K562 (cell line): ENCODE results near the gene TTLL12. TPM values are rescaled to one million over a fixed set of nuclear protein-coding genes. Genes with fewer than 3 reads are reported as not detected.
A peak's percentile ranks its signal among the peaks of the same experiment; 100 is the strongest.

Experiments used
- ATAC-seq: fragments of 200-7000 bp; cut with Tn5 transposase; 3 replicates; pipeline ENCODE4 v1.9.1; 2020; ENCODE audit warnings: moderate library complexity
- BruUV-seq: library from RNA; stranded (reverse); fragments of 400-500 nt; replicated peaks from 2 replicates; lab custom pipeline; 2021; lab: Mats Ljungman, UMichigan
- CTCF ChIA-PET: fragments of 300-600 bp; formaldehyde crosslinking; extraction: SDS; loops from one replicate; lab custom pipeline; 2021; ENCODE audit warnings: low intra/inter-chr PET ratio; lab: Yijun Ruan, JAX
- POLR2A ChIA-PET: fragments of 300-600, 350-650 bp; sonication (Branson Sonifier 250); formaldehyde crosslinking; extraction: SDS; loops from one replicate; lab custom pipeline; 2021; ENCODE audit warnings: antibody characterized with exemption, inconsistent platforms; lab: Yijun Ruan, JAX
- DNase-seq, 4 experiments: peaks; one replicate each; pipeline versions ENCODE4 v3.0.0 to v3.0.0-alpha.2; 2011 to 2018; ENCODE audit warnings: low spot score in 3 of 4, mixed read lengths in 3 of 4; ENCODE audit errors: extremely low read depth in 1 of 4
- FAIRE-seq: peaks from 2 replicates; lab custom pipeline; 2011; peaks lifted over from hg19 to GRCh38; lab: Jason Lieb, UNC
- H2AFZ ChIP-seq: 2 replicates; pipeline ENCODE4 v1.6.0; 2011; ENCODE audit warnings: low read depth, low read length, control low read depth, inconsistent platforms
- H3K27ac ChIP-seq: fragments of 200-600 bp; 3 replicates; pipeline ENCODE4 v1.8.0; 2011; ENCODE audit warnings: low read depth, mild to moderate bottlenecking, control low read depth, inconsistent platforms, low read length, moderate library complexity, mixed read lengths; ENCODE audit errors: extremely low read depth
- H3K27me3 ChIP-seq, 2 experiments: fragments of 300-600 bp in 1 of 2; 2 replicates in 1 of 2; 3 replicates in 1 of 2; pipeline versions ENCODE4 v1.6.0 to v1.8.0; 2011; ENCODE audit warnings: inconsistent platforms in 2 of 2, low read length in 2 of 2, mild to moderate bottlenecking in 1 of 2, mixed read lengths in 1 of 2, moderate library complexity in 1 of 2; ENCODE audit not compliant: control insufficient read depth in 2 of 2, insufficient read depth in 2 of 2
- H3K36me3 ChIP-seq: fragments of 300-600 bp; 3 replicates; pipeline ENCODE4 v1.8.0; 2011; ENCODE audit warnings: mild to moderate bottlenecking, low read length, inconsistent platforms; ENCODE audit not compliant: control insufficient read depth, insufficient read depth
- H3K4me1 ChIP-seq, 2 experiments: fragments of 200-600 bp in 1 of 2; replicated peaks in 1 of 2; 2 replicates in 1 of 2; 3 replicates in 1 of 2; pipeline versions ENCODE4 v1.5.1 to v1.8.0; 2011; ENCODE audit warnings: inconsistent platforms in 2 of 2, low read length in 2 of 2, mild to moderate bottlenecking in 1 of 2, mixed read lengths in 1 of 2, moderate library complexity in 1 of 2; ENCODE audit not compliant: control insufficient read depth in 2 of 2, insufficient read depth in 2 of 2
- H3K4me2 ChIP-seq: 2 replicates; pipeline ENCODE4 v1.6.1; 2011; ENCODE audit warnings: low read length, control low read depth, inconsistent platforms, mixed read lengths; ENCODE audit not compliant: insufficient read depth
- H3K4me3 ChIP-seq: fragments of 200-600 bp; sonication (generic), shearing (Covaris generic); 2 replicates; pipeline ENCODE4 v1.5.1; 2016; ENCODE audit warnings: control low read depth, inconsistent platforms
- H3K79me2 ChIP-seq: fragments of 200-600 bp; 3 replicates; pipeline ENCODE4 v1.8.0; 2011; ENCODE audit warnings: low read length, inconsistent platforms; ENCODE audit not compliant: control insufficient read depth, insufficient read depth
- H3K9ac ChIP-seq, 2 experiments: 2 replicates each; pipeline versions ENCODE4 v1.6.0 to v1.6.1; 2011; ENCODE audit warnings: low read depth in 2 of 2, low read length in 2 of 2, control low read depth in 1 of 2, inconsistent platforms in 1 of 2, mild to moderate bottlenecking in 1 of 2, mixed read lengths in 1 of 2; ENCODE audit not compliant: insufficient read depth in 1 of 2
- H3K9me1 ChIP-seq: one replicate; pipeline ENCODE4 v1.6.0; 2011; ENCODE audit warnings: inconsistent platforms, mild to moderate bottlenecking, low read length, moderate library complexity; ENCODE audit not compliant: control insufficient read depth, insufficient read depth
- H3K9me3 ChIP-seq: replicated peaks from 2 replicates; pipeline ENCODE4 v1.5.1; 2011; ENCODE audit warnings: low read depth, low read length, inconsistent platforms; ENCODE audit not compliant: control insufficient read depth, insufficient read depth
- H4K20me1 ChIP-seq: replicated peaks from 2 replicates; pipeline ENCODE4 v1.6.1; 2011; ENCODE audit warnings: low read length, inconsistent platforms, mixed read lengths; ENCODE audit not compliant: control insufficient read depth, insufficient read depth
- GTF2A2 ChIP-seq: IDR thresholded peaks from 2 replicates; pipeline ENCODE4 v1.6.1; 2016; ENCODE audit warnings: mild to moderate bottlenecking, missing genetic modification characterization, missing compliant biosample characterization
- LARP7 ChIP-seq: fragments of 450-650 bp; IDR thresholded peaks from 2 replicates; pipeline ENCODE4 v1.6.1; 2016
- PCBP2 ChIP-seq: fragments of 200-400 bp; formaldehyde crosslinking; IDR thresholded peaks from 2 replicates; pipeline ENCODE4 v1.6.1; 2018; ENCODE audit warnings: low read length, low read depth, mild to moderate bottlenecking, moderate library complexity; ENCODE audit not compliant: poor library complexity, severe bottlenecking
- PTBP1 ChIP-seq: fragments of 200-400 bp; formaldehyde crosslinking; IDR thresholded peaks from 2 replicates; pipeline ENCODE4 v1.6.1; 2017; ENCODE audit warnings: low read depth, low read length
- SAP30 ChIP-seq: fragments of 200-600 bp; sonication (generic); IDR thresholded peaks from 2 replicates; pipeline ENCODE4 v1.6.1; 2012; ENCODE audit warnings: borderline replicate concordance, low read depth, mild to moderate bottlenecking, moderate library complexity, low read length, control low read depth, inconsistent platforms; ENCODE audit not compliant: insufficient read depth, poor library complexity, severe bottlenecking
- SUPT5H ChIP-seq: fragments of 450-650 bp; IDR thresholded peaks from 2 replicates; pipeline ENCODE4 v1.6.1; 2016
- ZNF12 ChIP-seq: sonication (generic); formaldehyde crosslinking; IDR thresholded peaks from 2 replicates; pipeline ENCODE4 v1.4.0; 2020; ENCODE audit warnings: mild to moderate bottlenecking, missing genetic modification reagents
- ZNF143 ChIP-seq: sonication (generic); formaldehyde crosslinking; IDR thresholded peaks from 2 replicates; pipeline ENCODE4 v1.9.0; 2022; ENCODE audit warnings: mild to moderate bottlenecking, missing genetic modification reagents
- ZNF165 ChIP-seq: fragments of 250-450 bp; sonication (Bioruptor Pico); IDR thresholded peaks from 2 replicates; pipeline ENCODE4 v1.4.0; 2020; ENCODE audit warnings: borderline replicate concordance
- WGBS: fragments of 100-300 bp; shearing (Covaris generic); methylation state at CpG from one replicate; pipeline ENCODE4 v1.1.6; 2016; ENCODE audit warnings: low coverage, mixed read lengths; ENCODE audit not compliant: insufficient coverage; ENCODE audit errors: missing lambda C conversion rate; 5-methylcytosine and 5-hydroxymethylcytosine counted together
- in situ Hi-C: fragments of 300-500 bp; cut with MboI; formaldehyde crosslinking; loops from 4 replicates; pipeline ENCODE4 v1.15.0; 2018; ENCODE audit warnings: inconsistent platforms, mixed read lengths
- intact Hi-C: fragments of 100-400 bp; cut with micrococcal nuclease; formaldehyde crosslinking; loops from 2 replicates; pipeline ENCODE4 v1.14.2; 2022
- polyA plus RNA-seq, 8 experiments: library from polyadenylated mRNA; depleted of rRNA in 4 of 8; stranded (reverse) in 5 of 8; unstranded in 3 of 8; fragments of >200 nt; fragmentation: Nextera tagmentation in 2 of 8; fragmentation: Illumina TruSeq in 1 of 8; extraction: Ambion mirVana in 2 of 8; extraction: Trizol in 1 of 8; gene quantifications; 2 replicates each; pipeline versions ENCODE4 v1.2.1 to v1.2.3, GENCODE V29; 2011 to 2014; ENCODE audit warnings: inconsistent platforms in 1 of 8, missing spikeins in 1 of 8
- total RNA-seq, 7 experiments: library from RNA; depleted of rRNA in 6 of 7; stranded (reverse); fragments of >200 nt in 6 of 7; fragmentation: Illumina TruSeq in 2 of 7; extraction: Trizol in 2 of 7; gene quantifications; 2 replicates each; pipeline versions ENCODE4 v1.2.1 to v1.2.3, GENCODE V29; 2011 to 2021; ENCODE audit warnings: low replicate concordance in 1 of 7
- TF ChIP-seq, protein P1 (sequence below): fragments of 200-800 bp; sonication (Bioruptor generic); IDR thresholded peaks from 2 replicates; pipeline ENCODE4 v1.6.1; 2017; ENCODE audit warnings: missing genetic modification characterization, missing compliant biosample characterization
- TF ChIP-seq, protein P2 (sequence below), 2 experiments: IDR thresholded peaks; 2 replicates each; pipeline ENCODE4 v1.6.1; 2012; ENCODE audit warnings: improper control_type of control experiment in 2 of 2, low read depth in 2 of 2, low read length in 2 of 2, borderline replicate concordance in 1 of 2

TTLL12 gene
- total and polyA plus RNA-seq, 9 of the 15 experiments (the other 6 are each of a cell fraction or from before 2014, with no cell fraction given): 1.3 to 128 (median 43.0) TPM

DNA sequence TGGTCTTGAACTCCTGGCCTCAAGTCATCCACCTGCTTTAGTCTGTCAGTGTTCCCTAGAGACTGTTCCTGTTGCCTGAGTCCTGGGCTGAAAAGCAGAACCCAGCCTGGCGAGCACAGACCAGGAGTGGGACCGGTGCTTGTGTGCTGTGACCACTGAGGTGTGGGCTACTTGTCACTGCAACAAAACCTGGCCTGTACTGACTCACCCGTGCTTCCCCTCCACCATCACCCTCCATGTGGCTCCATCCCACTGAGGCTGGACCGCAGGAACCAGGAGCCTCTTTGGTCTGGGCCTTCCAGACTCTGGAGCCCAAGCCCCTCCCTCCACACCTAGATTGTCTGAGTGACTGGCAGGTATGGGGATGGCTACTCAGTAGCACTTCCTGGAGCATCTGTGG is 52.4 kb downstream of the TTLL12 start:
- Histone ChIP-seq H3K9me3 (no peaks in the 10 kb centered on the region), H3K79me2 (no peaks in the 10 kb centered on the region), H2AFZ (no peak overlapping the region), H3K4me3 (no peak overlapping the region), H3K27ac (no peak overlapping the region), H3K4me1 (peaks cover 0 to 7% of the 10 kb centered on the region in 2 experiments; a peak in 3 of 5 replicates), H3K27me3 (no peaks in the 10 kb centered on the region), H3K4me2 (no peak overlapping the region), H3K9ac (no peak overlapping the region), H4K20me1 (no peaks in the 10 kb centered on the region), H3K36me3 (peaks cover 71% of the 10 kb centered on the region), H3K9me1 (no peaks in the 10 kb centered on the region)
- in situ Hi-C loops (no loop called here), intact Hi-C loops (no loop called here)
- FAIRE-seq (no peak), DNase-seq (no peak), ATAC-seq (no peak)
- CTCF ChIA-PET: no interaction called here
- 100% methylated on average over 2 of the region's 4 CpGs for WGBS
- POLR2A ChIA-PET: no interaction called here
- no TSS peak for BruUV-seq
- peak; percentile 97 for TF ChIP-seq ZNF12 (CRISPR knock-in tag)
- no peak for TF ChIP-seq LARP7
- TF ChIP-seq, protein P1, sequence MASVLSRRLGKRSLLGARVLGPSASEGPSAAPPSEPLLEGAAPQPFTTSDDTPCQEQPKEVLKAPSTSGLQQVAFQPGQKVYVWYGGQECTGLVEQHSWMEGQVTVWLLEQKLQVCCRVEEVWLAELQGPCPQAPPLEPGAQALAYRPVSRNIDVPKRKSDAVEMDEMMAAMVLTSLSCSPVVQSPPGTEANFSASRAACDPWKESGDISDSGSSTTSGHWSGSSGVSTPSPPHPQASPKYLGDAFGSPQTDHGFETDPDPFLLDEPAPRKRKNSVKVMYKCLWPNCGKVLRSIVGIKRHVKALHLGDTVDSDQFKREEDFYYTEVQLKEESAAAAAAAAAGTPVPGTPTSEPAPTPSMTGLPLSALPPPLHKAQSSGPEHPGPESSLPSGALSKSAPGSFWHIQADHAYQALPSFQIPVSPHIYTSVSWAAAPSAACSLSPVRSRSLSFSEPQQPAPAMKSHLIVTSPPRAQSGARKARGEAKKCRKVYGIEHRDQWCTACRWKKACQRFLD (CRISPR knock-in tag): no peak
- no peak for TF ChIP-seq PCBP2

DNA sequence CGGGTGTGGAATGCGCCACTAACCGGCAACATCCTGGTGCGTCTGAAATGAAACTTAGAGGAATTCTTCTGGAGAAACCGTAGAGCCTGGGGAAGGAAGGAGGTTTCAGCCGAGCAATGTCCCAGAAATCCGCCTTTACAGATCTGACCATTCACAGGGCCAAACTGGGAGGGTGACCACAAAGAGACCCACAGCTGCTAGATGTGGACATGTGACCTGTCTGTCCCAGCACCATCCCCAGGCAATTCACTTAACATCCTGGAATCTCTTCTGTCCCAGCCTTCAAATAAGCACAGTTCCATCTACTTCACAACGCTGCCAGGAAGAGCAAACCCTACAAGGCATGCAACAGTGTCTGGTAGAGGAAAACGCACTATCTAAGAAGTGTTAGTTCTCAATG is 53.5 kb downstream of the TTLL12 start:
- in situ Hi-C loops: no loop called here
- Histone ChIP-seq H3K27me3 (no peaks in the 10 kb centered on the region), H3K4me3 (no peak overlapping the region), H3K4me1 (peaks cover 0 to 19% of the 10 kb centered on the region in 2 experiments; a peak in 3 of 5 replicates), H3K4me2 (no peak overlapping the region), H3K9ac (no peak overlapping the region), H3K9me1 (no peaks in the 10 kb centered on the region), H2AFZ (no peak overlapping the region), H4K20me1 (no peaks in the 10 kb centered on the region), H3K79me2 (no peaks in the 10 kb centered on the region), H3K9me3 (no peaks in the 10 kb centered on the region), H3K36me3 (peaks cover 60% of the 10 kb centered on the region), H3K27ac (no peak overlapping the region)
- DNase-seq (no peak), ATAC-seq (no peak), FAIRE-seq (no peak)
- intact Hi-C loops: no loop called here
- ChIA-PET CTCF (no interaction called here), POLR2A (interaction anchor here (0.6 kb wide), 1 partner anchor 34 kb away, joined by 3 read pairs; no protein-coding TSS in a partner anchor)
- WGBS: 83% methylated on average over 9 of the region's 9 CpGs
- BruUV-seq: no TSS peak
- TF ChIP-seq PTBP1 (no peak), SUPT5H (no peak), ZNF143 (CRISPR knock-in tag) (no peak), GTF2A2 (tag) (no peak), SAP30 (no peak), ZNF165 (no peak)
- TF ChIP-seq, protein P1 (CRISPR knock-in tag): no peak
- TF ChIP-seq, protein P2, sequence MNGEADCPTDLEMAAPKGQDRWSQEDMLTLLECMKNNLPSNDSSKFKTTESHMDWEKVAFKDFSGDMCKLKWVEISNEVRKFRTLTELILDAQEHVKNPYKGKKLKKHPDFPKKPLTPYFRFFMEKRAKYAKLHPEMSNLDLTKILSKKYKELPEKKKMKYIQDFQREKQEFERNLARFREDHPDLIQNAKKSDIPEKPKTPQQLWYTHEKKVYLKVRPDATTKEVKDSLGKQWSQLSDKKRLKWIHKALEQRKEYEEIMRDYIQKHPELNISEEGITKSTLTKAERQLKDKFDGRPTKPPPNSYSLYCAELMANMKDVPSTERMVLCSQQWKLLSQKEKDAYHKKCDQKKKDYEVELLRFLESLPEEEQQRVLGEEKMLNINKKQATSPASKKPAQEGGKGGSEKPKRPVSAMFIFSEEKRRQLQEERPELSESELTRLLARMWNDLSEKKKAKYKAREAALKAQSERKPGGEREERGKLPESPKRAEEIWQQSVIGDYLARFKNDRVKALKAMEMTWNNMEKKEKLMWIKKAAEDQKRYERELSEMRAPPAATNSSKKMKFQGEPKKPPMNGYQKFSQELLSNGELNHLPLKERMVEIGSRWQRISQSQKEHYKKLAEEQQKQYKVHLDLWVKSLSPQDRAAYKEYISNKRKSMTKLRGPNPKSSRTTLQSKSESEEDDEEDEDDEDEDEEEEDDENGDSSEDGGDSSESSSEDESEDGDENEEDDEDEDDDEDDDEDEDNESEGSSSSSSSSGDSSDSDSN (IDR thresholded peaks at IDR 0.05; ENCODE audit: borderline replicate concordance in 1 of 2, low read depth in 2 of 2, low read length in 2 of 2): no peak
